ENCODE measurements around the gene OTOGL. TPM values are rescaled to one million over a fixed set of nuclear protein-coding genes. Genes with fewer than 3 reads are reported as not detected.

OTOGL gene
- polyA plus RNA-seq, 1 donor from 2014 or later: 0.33 TPM

GRCh38 chr12:80314741-80315140 is 215.4 kb downstream of the OTOGL start:
- Histone ChIP-seq H3K36me3 (ENCODE audit: insufficient read depth, low read length) (no peaks in the 10 kb centered on the region), H3K4me3 (ENCODE audit: low read length) (no peak overlapping the region), H4K20me1 (ENCODE audit: insufficient read depth) (no peaks in the 10 kb centered on the region), H3K4me2 (ENCODE audit: low read length) (no peak overlapping the region), H3K27ac (ENCODE audit: low read length) (no peak overlapping the region), H3K79me2 (replicated peaks; ENCODE audit: insufficient read depth, low read length) (no peaks in the 10 kb centered on the region), H3F3A (ENCODE audit: insufficient read depth, low read length, poor library complexity, severe bottlenecking) (no peaks in the 10 kb centered on the region), H3K9me3 (ENCODE audit: low read length) (no peaks in the 10 kb centered on the region), H3K27me3 (ENCODE audit: insufficient read depth, low read depth, low read length) (no peaks in the 10 kb centered on the region), H3K9ac (ENCODE audit: low read length) (no peak overlapping the region), H3K9me2 (ENCODE audit: insufficient read depth, low read length) (no peaks in the 10 kb centered on the region), H2AFZ (ENCODE audit: low read depth, low read length) (no peak overlapping the region)
- TF ChIP-seq EP300 (conservative IDR thresholded peaks at IDR 0.05; ENCODE audit: poor library complexity, severe bottlenecking) (no peak), RAD21 (conservative IDR thresholded peaks at IDR 0.05) (no peak), SMC3 (conservative IDR thresholded peaks at IDR 0.05; ENCODE audit: poor library complexity) (no peak), MXI1 (conservative IDR thresholded peaks at IDR 0.05; ENCODE audit: poor library complexity, severe bottlenecking) (no peak), TAF1 (IDR thresholded peaks at IDR 0.05; ENCODE audit: low read depth) (no peak), CTCF (IDR thresholded peaks at IDR 0.05; ENCODE audit: poor library complexity, severe bottlenecking) (no peak), EZH2 (IDR thresholded peaks at IDR 0.05; ENCODE audit: borderline replicate concordance, insufficient read depth, low read length, poor library complexity, severe bottlenecking) (no peak), POLR2AphosphoS5 (IDR thresholded peaks at IDR 0.05) (no peak)
- TF ChIP-seq, protein P1, sequence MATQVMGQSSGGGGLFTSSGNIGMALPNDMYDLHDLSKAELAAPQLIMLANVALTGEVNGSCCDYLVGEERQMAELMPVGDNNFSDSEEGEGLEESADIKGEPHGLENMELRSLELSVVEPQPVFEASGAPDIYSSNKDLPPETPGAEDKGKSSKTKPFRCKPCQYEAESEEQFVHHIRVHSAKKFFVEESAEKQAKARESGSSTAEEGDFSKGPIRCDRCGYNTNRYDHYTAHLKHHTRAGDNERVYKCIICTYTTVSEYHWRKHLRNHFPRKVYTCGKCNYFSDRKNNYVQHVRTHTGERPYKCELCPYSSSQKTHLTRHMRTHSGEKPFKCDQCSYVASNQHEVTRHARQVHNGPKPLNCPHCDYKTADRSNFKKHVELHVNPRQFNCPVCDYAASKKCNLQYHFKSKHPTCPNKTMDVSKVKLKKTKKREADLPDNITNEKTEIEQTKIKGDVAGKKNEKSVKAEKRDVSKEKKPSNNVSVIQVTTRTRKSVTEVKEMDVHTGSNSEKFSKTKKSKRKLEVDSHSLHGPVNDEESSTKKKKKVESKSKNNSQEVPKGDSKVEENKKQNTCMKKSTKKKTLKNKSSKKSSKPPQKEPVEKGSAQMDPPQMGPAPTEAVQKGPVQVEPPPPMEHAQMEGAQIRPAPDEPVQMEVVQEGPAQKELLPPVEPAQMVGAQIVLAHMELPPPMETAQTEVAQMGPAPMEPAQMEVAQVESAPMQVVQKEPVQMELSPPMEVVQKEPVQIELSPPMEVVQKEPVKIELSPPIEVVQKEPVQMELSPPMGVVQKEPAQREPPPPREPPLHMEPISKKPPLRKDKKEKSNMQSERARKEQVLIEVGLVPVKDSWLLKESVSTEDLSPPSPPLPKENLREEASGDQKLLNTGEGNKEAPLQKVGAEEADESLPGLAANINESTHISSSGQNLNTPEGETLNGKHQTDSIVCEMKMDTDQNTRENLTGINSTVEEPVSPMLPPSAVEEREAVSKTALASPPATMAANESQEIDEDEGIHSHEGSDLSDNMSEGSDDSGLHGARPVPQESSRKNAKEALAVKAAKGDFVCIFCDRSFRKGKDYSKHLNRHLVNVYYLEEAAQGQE (IDR thresholded peaks at IDR 0.05; ENCODE audit: borderline replicate concordance): no peak

- Histone ChIP-seq H2AFZ (ENCODE audit: low read depth, low read length) (no peak overlapping the region), H3K4me3 (ENCODE audit: low read length) (no peak overlapping the region), H3K27ac (ENCODE audit: low read length) (no peak overlapping the region), H3K79me2 (replicated peaks; ENCODE audit: insufficient read depth, low read length) (no peaks in the 10 kb centered on the region), H3K9me2 (ENCODE audit: insufficient read depth, low read length) (no peaks in the 10 kb centered on the region), H3K27me3 (ENCODE audit: insufficient read depth, low read depth, low read length) (no peaks in the 10 kb centered on the region), H3K9me3 (ENCODE audit: low read length) (no peaks in the 10 kb centered on the region), H4K20me1 (ENCODE audit: insufficient read depth) (no peaks in the 10 kb centered on the region), H3K4me2 (ENCODE audit: low read length) (no peak overlapping the region), H3F3A (ENCODE audit: insufficient read depth, low read length, poor library complexity, severe bottlenecking) (no peaks in the 10 kb centered on the region), H3K9ac (ENCODE audit: low read length) (no peak overlapping the region), H3K36me3 (ENCODE audit: insufficient read depth, low read length) (no peaks in the 10 kb centered on the region)
- TF ChIP-seq, protein P1 (IDR thresholded peaks at IDR 0.05; ENCODE audit: borderline replicate concordance): no peak
- TF ChIP-seq CTCF (IDR thresholded peaks at IDR 0.05; ENCODE audit: poor library complexity, severe bottlenecking) (no peak), EP300 (conservative IDR thresholded peaks at IDR 0.05; ENCODE audit: poor library complexity, severe bottlenecking) (no peak), SMC3 (conservative IDR thresholded peaks at IDR 0.05; ENCODE audit: poor library complexity) (no peak), RAD21 (conservative IDR thresholded peaks at IDR 0.05) (no peak), EZH2 (IDR thresholded peaks at IDR 0.05; ENCODE audit: borderline replicate concordance, insufficient read depth, low read length, poor library complexity, severe bottlenecking) (no peak), MXI1 (conservative IDR thresholded peaks at IDR 0.05; ENCODE audit: poor library complexity, severe bottlenecking) (no peak), TAF1 (IDR thresholded peaks at IDR 0.05; ENCODE audit: low read depth) (no peak), POLR2AphosphoS5 (IDR thresholded peaks at IDR 0.05) (no peak)
These were observed 216.9 kb downstream of the OTOGL start for GRCh38 chr12:80316222-80316621.

All from neural cell (in vitro differentiated cells).